GM12891 (cell line): ENCODE results near the gene SH2D6.

Source experiments
- DNase-seq: peaks from one replicate; pipeline ENCODE4 v3.0.0; 2011; ENCODE audit warnings: low spot score; ENCODE audit not compliant: insufficient read length
- FAIRE-seq: peaks from 2 replicates; lab custom pipeline; 2011; peaks lifted over from hg19 to GRCh38; lab: Jason Lieb, UNC
- PAX5 ChIP-seq: IDR thresholded peaks from 2 replicates; pipeline ENCODE4 v1.6.1; 2011; ENCODE audit warnings: low read length, moderate library complexity, mild to moderate bottlenecking; ENCODE audit not compliant: insufficient read depth, severe bottlenecking
- POLR2A ChIP-seq: IDR thresholded peaks from 2 replicates; pipeline ENCODE4 v1.6.1; 2011; ENCODE audit warnings: low read depth, low read length, control low read depth
- POLR2AphosphoS5 ChIP-seq: IDR thresholded peaks from 2 replicates; pipeline ENCODE4 v1.6.1; 2011; ENCODE audit warnings: low read depth, low read length, control low read depth
- POU2F2 ChIP-seq: IDR thresholded peaks from 2 replicates; pipeline ENCODE4 v1.6.1; 2011; ENCODE audit warnings: low read depth, mild to moderate bottlenecking, control low read depth, low read length, moderate library complexity
- SPI1 ChIP-seq: IDR thresholded peaks from 2 replicates; pipeline ENCODE4 v1.6.1; 2011; ENCODE audit warnings: low read depth, low read length, control low read depth
- TAF1 ChIP-seq: IDR thresholded peaks from 2 replicates; pipeline ENCODE4 v1.6.1; 2011; ENCODE audit warnings: low read depth, low read length, control low read depth

The SH2D6 gene

DNA sequence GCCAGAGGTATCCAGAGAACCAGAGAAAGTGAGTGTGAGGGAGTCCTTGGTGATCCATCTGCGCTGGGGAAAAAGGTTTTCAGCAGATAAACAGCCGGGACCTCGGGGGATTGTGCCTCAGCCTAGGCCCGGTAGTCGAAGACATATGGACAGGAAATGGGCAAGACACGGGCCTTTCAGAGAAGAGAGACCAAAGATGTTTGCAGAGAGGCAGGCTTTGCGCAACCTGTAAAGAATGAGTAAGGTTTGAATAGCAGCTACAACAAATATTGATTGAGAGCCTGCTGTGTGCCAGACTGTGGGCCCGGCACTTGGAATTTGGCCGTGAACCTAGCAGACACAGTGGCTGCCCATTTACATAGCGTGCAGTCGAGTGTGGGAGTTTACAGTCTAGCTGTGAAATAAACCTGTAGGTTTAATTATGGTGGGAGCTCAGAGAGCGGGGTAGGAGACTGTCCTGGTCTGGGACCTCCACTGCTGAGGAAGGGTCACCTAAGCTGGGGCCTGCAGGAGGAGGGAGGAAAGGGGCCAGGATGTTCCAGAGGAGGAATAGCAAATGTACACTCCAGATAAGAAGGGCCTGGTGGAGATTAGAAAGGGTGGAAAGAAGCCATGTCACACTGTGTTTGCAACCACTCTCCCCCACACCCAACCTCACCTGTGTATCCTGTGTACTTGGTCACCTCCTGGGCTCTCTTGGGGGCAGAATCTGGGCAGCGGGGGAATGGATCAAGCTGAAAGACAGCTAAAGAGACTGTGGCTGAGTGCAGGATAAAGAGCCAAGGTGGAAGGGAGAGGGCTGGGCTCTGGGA is 3.0 kb downstream of the SH2D6 start:
- TF ChIP-seq PAX5: no peak
- no peak for TF ChIP-seq POLR2A
- no peak for TF ChIP-seq POLR2AphosphoS5
- TF ChIP-seq POU2F2: no peak
- TF ChIP-seq TAF1: no peak
- no peak for TF ChIP-seq SPI1
- DNase-seq (no peak), FAIRE-seq (no peak)

DNA sequence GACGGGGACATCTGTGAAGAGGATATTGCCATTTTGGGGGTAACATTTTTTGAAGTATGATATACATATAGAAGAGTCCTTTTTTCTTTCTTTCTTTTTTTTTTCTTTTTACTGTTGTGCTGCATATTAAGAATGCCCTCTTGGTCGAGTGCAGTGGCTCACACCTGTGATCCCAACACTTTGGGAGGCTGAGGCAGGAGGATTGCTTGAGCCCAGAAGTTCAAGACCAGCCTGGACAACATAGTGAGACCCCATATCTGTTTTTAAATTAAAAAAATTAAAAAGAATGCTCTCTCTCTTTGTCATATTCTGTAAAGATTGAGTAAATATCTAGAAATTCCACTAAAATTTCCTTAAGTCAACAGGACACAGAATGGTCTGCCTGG is 3.6 kb downstream of the SH2D6 start:
- TF ChIP-seq PAX5 (no peak), TAF1 (no peak), POLR2A (no peak), POU2F2 (no peak), POLR2AphosphoS5 (no peak), SPI1 (no peak)
- FAIRE-seq: no peak

DNA sequence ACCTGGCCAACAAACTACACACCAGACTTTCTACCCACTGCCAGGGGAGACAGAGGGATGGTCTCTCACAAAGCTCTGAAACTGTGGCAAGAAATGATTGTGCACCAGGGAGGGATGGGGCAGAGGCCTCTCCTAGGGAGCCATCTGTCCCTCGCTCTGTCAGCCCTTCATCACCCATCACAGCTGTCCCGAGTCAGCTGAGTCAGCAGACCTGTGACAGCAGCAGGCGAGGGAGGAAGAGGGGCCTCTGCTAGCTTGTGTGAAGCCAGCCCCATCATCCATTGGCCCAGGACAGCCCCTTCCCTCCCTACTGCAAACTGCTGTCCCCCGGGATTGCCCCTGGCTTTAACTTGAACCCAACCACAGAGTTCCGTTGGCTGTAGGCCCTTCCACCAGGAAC is 5.0 kb downstream of the SH2D6 start:
- TF ChIP-seq PAX5 (no peak), TAF1 (no peak), POU2F2 (no peak), SPI1 (no peak), POLR2AphosphoS5 (no peak), POLR2A (no peak)
- no peak for FAIRE-seq
- no peak for DNase-seq

More for the DNA sequence above, 3.6 kb downstream of the SH2D6 start:
- DNase-seq: no peak

DNA sequence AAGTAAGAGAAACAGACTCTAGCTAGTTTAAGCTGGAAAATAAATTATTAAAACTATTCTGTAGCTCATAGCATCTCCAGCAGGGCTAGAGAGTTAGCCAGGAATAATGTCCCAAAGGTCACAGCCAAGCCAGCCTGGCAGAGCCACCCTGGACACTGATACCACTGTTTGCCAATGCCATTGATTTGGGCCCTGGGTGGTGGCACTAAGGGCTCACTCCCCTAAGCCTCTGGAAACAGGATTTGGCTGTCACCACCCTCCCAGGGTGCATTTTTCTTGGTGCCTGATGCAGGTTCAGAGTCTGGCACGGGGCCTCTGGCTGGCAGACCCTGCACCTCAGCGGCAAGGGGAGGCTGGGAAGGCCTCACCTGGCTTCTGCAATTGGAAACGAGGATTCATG is 7.1 kb downstream of the SH2D6 start:
- FAIRE-seq: no peak
- no peak for DNase-seq
- TF ChIP-seq SPI1 (no peak), POU2F2 (no peak), TAF1 (no peak), PAX5 (no peak), POLR2AphosphoS5 (no peak), POLR2A (no peak)

DNA sequence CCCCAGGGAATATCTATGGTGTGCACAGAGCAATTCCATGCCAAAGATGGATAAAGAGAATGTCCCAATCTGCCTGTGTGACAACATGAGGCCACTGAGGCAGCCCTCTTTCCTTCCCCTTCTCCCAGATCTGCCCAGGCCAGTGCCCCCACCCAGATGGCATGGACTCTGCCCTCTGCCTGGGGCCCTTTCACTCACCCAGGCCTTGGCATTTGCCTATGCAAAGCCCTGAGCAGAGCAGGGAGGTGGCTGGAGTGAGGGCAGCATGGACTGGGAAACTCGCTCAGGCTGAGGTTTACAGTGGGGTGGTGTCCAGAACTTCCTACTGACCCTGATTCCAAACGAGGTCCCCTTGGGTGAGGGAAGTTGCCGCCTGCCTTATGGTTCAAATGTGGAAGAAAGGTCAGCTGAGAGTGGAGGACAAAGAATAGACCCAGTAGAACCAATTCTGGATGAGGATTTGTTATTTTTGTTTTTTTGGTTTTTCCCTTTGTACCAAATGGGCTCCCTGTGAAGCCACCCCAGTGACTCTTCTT is 8.9 kb downstream of the SH2D6 start:
- no peak for FAIRE-seq
- TF ChIP-seq PAX5 (no peak), POU2F2 (no peak), POLR2A (no peak), POLR2AphosphoS5 (no peak)
- DNase-seq: no peak

DNA sequence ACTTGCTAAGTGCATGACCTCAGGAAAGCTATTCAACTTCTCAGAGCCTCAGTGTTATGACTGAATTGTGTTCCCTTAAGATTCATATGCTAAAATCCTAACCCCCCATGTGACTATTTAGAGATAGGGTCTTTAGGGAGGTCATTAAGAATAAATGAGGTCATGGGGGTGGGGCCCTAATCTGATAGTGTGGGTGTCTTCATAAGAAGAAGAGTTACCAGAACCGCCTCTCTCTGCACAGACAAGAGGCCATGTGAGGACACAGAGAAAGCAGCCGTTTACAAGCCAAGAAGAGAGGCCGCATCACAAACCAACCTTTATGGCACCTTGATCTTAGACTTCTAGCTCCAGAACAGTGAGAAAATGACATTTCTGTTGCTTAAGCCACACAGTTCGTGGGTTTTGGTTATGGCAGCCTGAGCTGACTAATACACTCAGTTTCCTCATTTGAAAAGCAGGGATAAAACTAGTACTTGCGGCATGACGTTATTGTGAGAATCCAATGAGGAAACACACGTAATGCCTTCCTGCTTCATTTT is 9.9 kb downstream of the SH2D6 start:
- no peak for TF ChIP-seq SPI1
- TF ChIP-seq PAX5: no peak
- TF ChIP-seq POU2F2: no peak
- TF ChIP-seq TAF1: no peak
- no peak for TF ChIP-seq POLR2A
- TF ChIP-seq POLR2AphosphoS5: no peak

GRCh38 chr2:85429213-85429923 is 10.9 kb downstream of the SH2D6 start:
- FAIRE-seq (no peak), DNase-seq (no peak)

More for the DNA sequence above, 9.9 kb downstream of the SH2D6 start:
- FAIRE-seq (no peak), DNase-seq (no peak)

GRCh38 chr2:85429924-85430289 is 11.4 kb downstream of the SH2D6 start:
- FAIRE-seq (no peak), DNase-seq (no peak)
- no peak for TF ChIP-seq POLR2AphosphoS5
- no peak for TF ChIP-seq PAX5
- no peak for TF ChIP-seq TAF1
- TF ChIP-seq SPI1: no peak
- no peak for TF ChIP-seq POU2F2
- no peak for TF ChIP-seq POLR2A

More at GRCh38 chr2:85429213-85429923, 10.9 kb downstream of the SH2D6 start:
- TF ChIP-seq POLR2AphosphoS5 (no peak), SPI1 (no peak), TAF1 (no peak), POU2F2 (no peak), POLR2A (no peak), PAX5 (no peak)

- FAIRE-seq (no peak), DNase-seq (no peak)
- TF ChIP-seq SPI1: no peak
- TF ChIP-seq TAF1: no peak
- no peak for TF ChIP-seq POU2F2
- TF ChIP-seq PAX5: no peak
- TF ChIP-seq POLR2A: no peak
Measured at GRCh38 chr2:85430752-85431569, 12.4 kb downstream of the SH2D6 start.
